ENCODE data around the gene CCNB3. TPM values are rescaled to one million over a fixed set of nuclear protein-coding genes. Genes with fewer than 3 reads are reported as not detected.

CCNB3 gene, protein sequence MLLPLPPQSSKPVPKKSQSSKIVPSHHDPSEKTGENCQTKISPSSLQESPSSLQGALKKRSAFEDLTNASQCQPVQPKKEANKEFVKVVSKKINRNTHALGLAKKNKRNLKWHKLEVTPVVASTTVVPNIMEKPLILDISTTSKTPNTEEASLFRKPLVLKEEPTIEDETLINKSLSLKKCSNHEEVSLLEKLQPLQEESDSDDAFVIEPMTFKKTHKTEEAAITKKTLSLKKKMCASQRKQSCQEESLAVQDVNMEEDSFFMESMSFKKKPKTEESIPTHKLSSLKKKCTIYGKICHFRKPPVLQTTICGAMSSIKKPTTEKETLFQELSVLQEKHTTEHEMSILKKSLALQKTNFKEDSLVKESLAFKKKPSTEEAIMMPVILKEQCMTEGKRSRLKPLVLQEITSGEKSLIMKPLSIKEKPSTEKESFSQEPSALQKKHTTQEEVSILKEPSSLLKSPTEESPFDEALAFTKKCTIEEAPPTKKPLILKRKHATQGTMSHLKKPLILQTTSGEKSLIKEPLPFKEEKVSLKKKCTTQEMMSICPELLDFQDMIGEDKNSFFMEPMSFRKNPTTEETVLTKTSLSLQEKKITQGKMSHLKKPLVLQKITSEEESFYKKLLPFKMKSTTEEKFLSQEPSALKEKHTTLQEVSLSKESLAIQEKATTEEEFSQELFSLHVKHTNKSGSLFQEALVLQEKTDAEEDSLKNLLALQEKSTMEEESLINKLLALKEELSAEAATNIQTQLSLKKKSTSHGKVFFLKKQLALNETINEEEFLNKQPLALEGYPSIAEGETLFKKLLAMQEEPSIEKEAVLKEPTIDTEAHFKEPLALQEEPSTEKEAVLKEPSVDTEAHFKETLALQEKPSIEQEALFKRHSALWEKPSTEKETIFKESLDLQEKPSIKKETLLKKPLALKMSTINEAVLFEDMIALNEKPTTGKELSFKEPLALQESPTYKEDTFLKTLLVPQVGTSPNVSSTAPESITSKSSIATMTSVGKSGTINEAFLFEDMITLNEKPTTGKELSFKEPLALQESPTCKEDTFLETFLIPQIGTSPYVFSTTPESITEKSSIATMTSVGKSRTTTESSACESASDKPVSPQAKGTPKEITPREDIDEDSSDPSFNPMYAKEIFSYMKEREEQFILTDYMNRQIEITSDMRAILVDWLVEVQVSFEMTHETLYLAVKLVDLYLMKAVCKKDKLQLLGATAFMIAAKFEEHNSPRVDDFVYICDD (N-terminal part only)
- total RNA-seq: 0.55 and 1.3 TPM in 2 replicates

DNA sequence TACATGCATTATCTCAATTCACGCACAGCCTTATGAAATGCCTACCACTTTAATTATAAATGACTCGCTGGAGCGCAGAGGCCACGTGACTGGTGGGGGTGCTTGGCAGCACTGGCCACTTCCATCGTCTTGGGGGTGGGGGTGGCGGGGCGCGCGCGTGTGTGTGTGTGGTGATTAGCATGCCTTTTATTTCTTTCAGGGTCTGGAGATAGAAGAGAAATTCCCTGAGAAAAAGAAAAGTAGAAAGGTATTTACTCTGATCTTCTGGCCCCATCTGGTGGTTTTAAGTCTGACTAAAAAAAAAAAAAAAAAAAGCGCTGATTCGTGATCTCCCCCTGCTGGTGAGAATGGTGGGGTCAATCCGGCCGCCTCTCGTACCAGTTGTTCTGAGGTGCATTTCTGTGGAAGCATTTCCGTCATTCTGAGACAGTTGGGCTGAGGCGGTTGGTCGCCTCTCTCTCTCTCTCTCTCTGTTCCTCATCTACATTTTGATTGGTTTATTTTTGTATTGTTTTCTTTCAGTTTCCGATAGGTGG is at the start of gene CCNB3:
TSS of gene CCNB3 (plus strand) at position 402 of the 536 bp plus-strand sequence. CDS start 80,399 bp downstream, outside the sequence.
- DNase-seq (ENCODE audit: low spot score): peak; percentile 66
- Mint-ChIP-seq H3K27ac (peak within 1 kb of the TSS; percentile 83), H3K36me3 (ENCODE audit: low read depth) (no peaks in the 10 kb centered on the region), H3K4me3 (ENCODE audit: low read depth) (peak within 1 kb of the TSS; percentile 78), H3K27me3 (ENCODE audit: low read depth) (no peaks in the 10 kb centered on the region), H3K9me3 (no peaks in the 10 kb centered on the region), H3K4me1 (ENCODE audit: low read depth) (peaks cover 11% of the 10 kb centered on the region)
- intact Hi-C loops (cut with micrococcal nuclease): loop anchor here (1.0 to 5.0 kb wide), 2 partner anchors 37 to 325 kb away; partner anchors contain the start of gene USP27X

DNA sequence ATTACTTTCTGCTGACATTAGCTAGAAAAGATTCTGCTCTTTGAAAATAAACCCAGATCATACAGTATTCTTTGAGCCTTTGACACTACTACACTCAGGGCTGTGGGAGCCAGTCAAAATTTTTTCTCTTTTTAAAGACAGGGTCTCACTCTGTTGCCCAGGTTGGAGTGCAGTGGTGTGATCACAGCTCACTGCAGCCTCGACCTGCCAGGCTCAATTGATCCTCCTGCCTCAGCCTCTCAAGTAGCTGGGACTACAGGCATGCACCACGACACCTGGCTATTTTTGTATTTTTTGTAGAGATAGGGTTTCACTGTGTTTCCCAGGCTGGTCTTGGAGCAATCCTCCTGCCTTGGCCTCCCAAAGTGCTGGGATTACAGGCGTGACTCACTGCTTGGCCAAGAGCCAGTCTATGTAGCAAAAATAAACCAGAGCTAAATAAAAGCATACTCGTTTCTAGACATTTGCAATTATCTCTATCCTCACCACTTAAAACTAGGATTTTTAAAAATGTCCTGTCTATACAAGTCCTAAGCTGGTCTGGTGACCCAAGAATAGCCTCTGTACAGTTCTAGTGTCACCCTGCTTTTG is 46.9 kb upstream of the CCNB3 start:
- Mint-ChIP-seq H3K36me3 (ENCODE audit: low read depth) (no peaks in the 10 kb centered on the region), H3K4me3 (ENCODE audit: low read depth) (no peak overlapping the region), H3K27me3 (ENCODE audit: low read depth) (peaks cover 8% of the 10 kb centered on the region), H3K27ac (no peak overlapping the region), H3K9me3 (no peaks in the 10 kb centered on the region), H3K4me1 (ENCODE audit: low read depth) (no peaks in the 10 kb centered on the region)
- no peak for DNase-seq (ENCODE audit: low spot score)
- intact Hi-C loops (cut with micrococcal nuclease): no loop called here

DNA sequence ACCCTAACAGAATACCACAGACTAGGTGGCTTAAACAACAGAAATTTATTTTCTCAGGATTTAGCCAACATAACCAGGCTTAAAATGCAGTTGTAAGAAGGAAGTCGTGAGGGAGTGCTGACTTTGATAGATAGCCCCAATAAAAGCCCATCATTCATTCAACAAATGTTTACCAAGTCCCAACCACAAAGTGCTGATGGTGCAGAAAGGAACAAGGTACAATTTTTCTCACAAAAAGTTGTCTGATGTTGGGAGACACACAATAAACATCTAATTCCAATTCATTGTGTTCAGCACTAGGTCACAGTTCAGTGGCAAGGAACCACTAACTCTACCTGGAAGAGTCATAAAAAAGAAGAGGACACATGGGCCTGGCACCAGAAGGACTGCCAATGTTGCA is 46.0 kb upstream of the CCNB3 start:
- no peak overlapping the region for H3K4me3 Mint-ChIP-seq (ENCODE audit: low read depth)
- no peak for DNase-seq (ENCODE audit: low spot score)
- peaks cover 7% of the 10 kb centered on the region for H3K27me3 Mint-ChIP-seq (ENCODE audit: low read depth)
- intact Hi-C loops (cut with micrococcal nuclease): no loop called here
- H3K4me1 Mint-ChIP-seq (ENCODE audit: low read depth): no peaks in the 10 kb centered on the region
- no peaks in the 10 kb centered on the region for H3K9me3 Mint-ChIP-seq
- no peak overlapping the region for H3K27ac Mint-ChIP-seq
- H3K36me3 Mint-ChIP-seq (ENCODE audit: low read depth): no peaks in the 10 kb centered on the region

DNA sequence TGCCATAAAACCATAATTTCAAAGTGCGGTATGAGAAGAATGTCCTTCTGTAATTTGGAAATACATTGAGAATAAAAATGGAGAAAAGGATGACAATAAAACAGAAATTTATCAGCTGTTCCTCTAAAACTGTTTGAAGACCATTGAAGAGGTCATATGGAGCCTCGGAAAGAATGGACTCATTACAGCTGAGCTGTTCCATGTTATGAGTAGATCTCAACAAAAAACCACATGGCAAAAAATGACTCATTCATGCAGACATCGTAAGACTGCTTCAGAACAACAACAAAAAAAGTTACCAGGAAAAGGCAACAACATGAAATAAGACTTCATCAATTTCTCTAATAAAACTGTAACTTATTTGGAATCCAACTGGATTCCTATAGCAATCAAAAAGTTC is 43.4 kb upstream of the CCNB3 start:
- Mint-ChIP-seq H3K4me1 (ENCODE audit: low read depth) (no peaks in the 10 kb centered on the region), H3K36me3 (ENCODE audit: low read depth) (no peaks in the 10 kb centered on the region), H3K9me3 (no peaks in the 10 kb centered on the region), H3K27ac (no peak overlapping the region), H3K4me3 (ENCODE audit: low read depth) (no peak overlapping the region), H3K27me3 (ENCODE audit: low read depth) (no peaks in the 10 kb centered on the region)
- intact Hi-C loops (cut with micrococcal nuclease): no loop called here
- DNase-seq (ENCODE audit: low spot score): no peak

DNA sequence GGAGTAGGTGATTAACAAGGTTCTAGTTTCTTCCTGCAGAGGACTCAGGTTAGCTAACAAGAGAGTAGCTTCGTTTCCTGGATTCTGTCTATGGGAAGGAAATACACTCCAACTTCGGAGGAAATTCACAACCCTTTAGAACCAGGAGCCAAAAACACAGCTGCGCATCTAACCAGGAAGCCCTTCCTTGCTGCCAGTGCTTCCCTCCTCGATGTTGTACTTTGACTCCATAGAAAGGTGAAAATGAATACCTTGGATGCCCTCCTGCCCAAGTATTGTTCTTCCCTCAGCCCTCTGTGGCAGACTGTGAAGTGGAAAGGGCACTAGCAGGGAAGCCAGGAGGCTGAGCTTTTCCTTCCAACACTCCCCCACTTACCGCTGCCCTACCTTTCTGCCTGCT is 38.8 kb upstream of the CCNB3 start:
- Mint-ChIP-seq H3K9me3 (no peaks in the 10 kb centered on the region), H3K4me1 (ENCODE audit: low read depth) (peaks cover 13% of the 10 kb centered on the region), H3K36me3 (ENCODE audit: low read depth) (no peaks in the 10 kb centered on the region), H3K27me3 (ENCODE audit: low read depth) (no peaks in the 10 kb centered on the region), H3K4me3 (ENCODE audit: low read depth) (no peak overlapping the region), H3K27ac (no peak overlapping the region)
- intact Hi-C loops (cut with micrococcal nuclease): loop anchor here (5.0 kb wide), 1 partner anchor 37 kb away; the partner anchor contains the start of genes AKAP4 and CCNB3
- DNase-seq (ENCODE audit: low spot score): no peak

DNA sequence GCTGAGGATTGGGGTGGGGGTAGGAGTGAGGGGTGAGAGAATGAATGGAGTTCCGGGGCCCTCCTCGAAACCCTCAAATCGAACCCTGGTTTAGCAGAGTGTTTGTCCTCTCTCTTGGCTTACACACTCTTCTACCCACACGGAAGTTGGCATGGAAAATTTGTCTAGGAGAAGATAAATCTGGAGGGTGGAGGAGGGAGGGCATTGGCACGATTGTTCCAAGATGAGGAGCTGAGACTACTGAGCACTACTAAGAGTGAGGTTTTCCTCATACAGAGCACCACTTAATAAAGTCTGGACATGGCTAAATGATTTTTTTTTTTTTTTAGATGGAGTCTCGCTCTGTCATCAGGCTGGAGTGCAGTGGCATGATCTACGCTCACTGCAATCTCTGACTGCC is 37.2 kb upstream of the CCNB3 start:
- Mint-ChIP-seq H3K4me3 (ENCODE audit: low read depth) (no peak overlapping the region), H3K4me1 (ENCODE audit: low read depth) (peaks cover 13% of the 10 kb centered on the region), H3K27ac (no peak overlapping the region), H3K36me3 (ENCODE audit: low read depth) (no peaks in the 10 kb centered on the region), H3K9me3 (no peaks in the 10 kb centered on the region), H3K27me3 (ENCODE audit: low read depth) (no peaks in the 10 kb centered on the region)
- intact Hi-C loops (cut with micrococcal nuclease): loop anchor here (5.0 kb wide), 1 partner anchor 35 kb away; the partner anchor contains the start of genes AKAP4 and CCNB3
- DNase-seq (ENCODE audit: low spot score): no peak

DNA sequence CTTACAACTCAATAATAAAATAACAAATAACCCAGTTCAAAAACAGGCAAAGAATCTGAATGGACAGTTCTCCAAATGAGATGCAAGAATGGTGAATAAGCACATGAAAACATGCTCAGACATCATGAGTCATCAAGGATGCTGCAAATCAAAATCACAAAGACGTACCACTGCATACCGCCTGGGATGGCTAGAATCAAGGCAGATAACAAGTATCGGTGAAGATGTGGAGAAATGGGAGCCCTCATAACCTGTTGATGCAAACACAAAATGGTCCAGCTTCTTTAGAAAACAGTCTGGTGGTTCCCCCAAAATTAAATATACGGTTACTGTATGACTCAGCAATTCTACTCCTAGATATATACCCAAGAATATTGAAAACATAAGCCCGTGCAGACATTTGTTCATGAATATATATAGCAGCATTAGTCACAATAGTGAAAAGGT is 36.3 kb upstream of the CCNB3 start:
- H3K4me3 Mint-ChIP-seq (ENCODE audit: low read depth): no peak overlapping the region
- H3K36me3 Mint-ChIP-seq (ENCODE audit: low read depth): no peaks in the 10 kb centered on the region
- H3K27me3 Mint-ChIP-seq (ENCODE audit: low read depth): no peaks in the 10 kb centered on the region
- H3K4me1 Mint-ChIP-seq (ENCODE audit: low read depth): peaks cover 13% of the 10 kb centered on the region
- no peak for DNase-seq (ENCODE audit: low spot score)
- intact Hi-C loops (cut with micrococcal nuclease): loop anchor here (5.0 kb wide), 1 partner anchor 34 kb away; the partner anchor contains the start of genes AKAP4 and CCNB3
- H3K27ac Mint-ChIP-seq: peak overlapping the region; percentile 52
- no peaks in the 10 kb centered on the region for H3K9me3 Mint-ChIP-seq

DNA sequence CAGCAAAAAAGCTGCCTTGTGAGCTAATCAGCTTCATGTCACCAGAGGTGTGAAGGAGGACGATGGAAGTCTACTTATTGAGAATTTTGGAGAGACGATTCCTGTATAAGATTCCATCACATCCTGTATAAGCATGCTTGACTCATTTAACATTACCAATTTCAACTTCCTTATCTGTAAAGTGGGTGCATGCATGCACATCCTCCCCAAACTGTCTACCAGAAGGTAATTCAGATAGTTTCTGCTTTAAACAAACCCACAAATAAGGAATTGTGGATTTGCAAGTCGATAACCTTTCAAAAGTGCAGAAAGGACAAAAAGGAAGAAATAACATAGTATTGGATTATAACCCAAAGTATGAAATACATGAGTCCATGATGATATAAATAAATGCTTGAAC is 34.8 kb upstream of the CCNB3 start:
- Mint-ChIP-seq H3K27me3 (ENCODE audit: low read depth) (peaks cover 2% of the 10 kb centered on the region), H3K27ac (peak overlapping the region; percentile 22), H3K4me1 (ENCODE audit: low read depth) (peaks cover 13% of the 10 kb centered on the region), H3K36me3 (ENCODE audit: low read depth) (no peaks in the 10 kb centered on the region), H3K9me3 (no peaks in the 10 kb centered on the region), H3K4me3 (ENCODE audit: low read depth) (no peak overlapping the region)
- intact Hi-C loops (cut with micrococcal nuclease): loop anchor here (5.0 kb wide), 1 partner anchor 33 kb away; the partner anchor contains the start of genes AKAP4 and CCNB3
- DNase-seq (ENCODE audit: low spot score): no peak

DNA sequence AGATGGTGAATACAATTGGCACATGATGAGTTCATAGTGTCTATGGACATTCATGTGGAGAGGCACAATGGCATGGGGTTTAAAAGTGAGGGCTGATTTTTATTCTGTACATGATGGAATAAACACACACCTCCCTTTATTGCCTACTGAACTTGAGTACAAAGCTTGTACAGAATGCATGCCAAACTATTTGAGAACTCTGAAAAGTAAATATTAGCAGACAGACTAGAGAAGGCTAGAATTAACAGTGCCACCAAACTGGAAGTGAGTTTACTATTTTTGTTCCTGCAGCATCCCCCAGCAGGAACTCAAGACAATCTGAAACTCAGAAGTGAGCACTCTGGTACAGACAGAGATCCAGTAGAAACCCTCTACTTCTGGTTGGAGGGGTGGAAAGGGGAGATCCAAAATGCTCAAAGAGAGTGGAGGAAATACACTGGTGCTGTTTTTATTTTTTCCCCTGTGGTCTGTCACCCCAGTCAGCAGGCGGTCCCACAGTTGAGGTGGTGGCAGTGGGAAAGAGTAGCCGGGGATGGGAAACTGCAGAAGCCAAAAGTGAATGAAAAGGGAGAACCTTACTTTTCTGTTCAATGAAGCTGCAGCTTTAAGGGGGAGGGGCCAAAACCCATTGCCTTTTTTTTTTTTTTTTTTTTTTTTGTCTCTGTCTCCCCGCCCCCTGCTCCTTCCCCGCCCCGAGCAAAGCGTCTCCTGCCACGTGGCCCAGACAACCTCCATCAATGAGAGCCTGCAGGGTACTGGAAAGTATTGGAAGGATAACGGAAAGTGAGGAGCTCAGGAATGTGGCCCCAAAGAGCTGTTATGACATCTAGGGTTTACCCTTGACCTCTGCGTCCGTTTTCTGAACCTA is 24.3 kb upstream of the CCNB3 start:
- no peaks in the 10 kb centered on the region for H3K27me3 Mint-ChIP-seq (ENCODE audit: low read depth)
- H3K4me1 Mint-ChIP-seq (ENCODE audit: low read depth): no peaks in the 10 kb centered on the region
- intact Hi-C loops (cut with micrococcal nuclease): no loop called here
- no peaks in the 10 kb centered on the region for H3K9me3 Mint-ChIP-seq
- H3K36me3 Mint-ChIP-seq (ENCODE audit: low read depth): no peaks in the 10 kb centered on the region
- H3K27ac Mint-ChIP-seq: no peak overlapping the region
- H3K4me3 Mint-ChIP-seq (ENCODE audit: low read depth): no peak overlapping the region
- no peak for DNase-seq (ENCODE audit: low spot score)

DNA sequence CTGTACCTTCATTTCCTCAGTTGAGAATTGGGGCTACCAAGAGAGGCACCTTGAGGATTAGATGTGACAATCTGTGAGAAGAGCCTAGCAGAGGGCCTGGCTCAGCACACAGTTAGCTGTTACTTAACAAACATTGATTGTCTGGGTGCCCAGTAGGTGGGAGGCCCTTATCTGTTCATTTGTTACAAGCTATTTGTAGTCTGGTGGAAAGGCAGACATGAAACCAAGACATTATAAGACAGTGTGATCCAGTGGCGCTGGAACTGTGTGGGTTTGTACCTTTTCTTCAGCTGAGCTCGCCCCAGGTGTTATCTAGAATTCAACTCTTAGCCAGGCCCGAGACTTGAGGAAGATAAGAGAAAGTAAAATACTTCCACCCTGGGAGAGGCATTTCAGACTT is 20.7 kb upstream of the CCNB3 start:
- no peaks in the 10 kb centered on the region for H3K4me1 Mint-ChIP-seq (ENCODE audit: low read depth)

DNA sequence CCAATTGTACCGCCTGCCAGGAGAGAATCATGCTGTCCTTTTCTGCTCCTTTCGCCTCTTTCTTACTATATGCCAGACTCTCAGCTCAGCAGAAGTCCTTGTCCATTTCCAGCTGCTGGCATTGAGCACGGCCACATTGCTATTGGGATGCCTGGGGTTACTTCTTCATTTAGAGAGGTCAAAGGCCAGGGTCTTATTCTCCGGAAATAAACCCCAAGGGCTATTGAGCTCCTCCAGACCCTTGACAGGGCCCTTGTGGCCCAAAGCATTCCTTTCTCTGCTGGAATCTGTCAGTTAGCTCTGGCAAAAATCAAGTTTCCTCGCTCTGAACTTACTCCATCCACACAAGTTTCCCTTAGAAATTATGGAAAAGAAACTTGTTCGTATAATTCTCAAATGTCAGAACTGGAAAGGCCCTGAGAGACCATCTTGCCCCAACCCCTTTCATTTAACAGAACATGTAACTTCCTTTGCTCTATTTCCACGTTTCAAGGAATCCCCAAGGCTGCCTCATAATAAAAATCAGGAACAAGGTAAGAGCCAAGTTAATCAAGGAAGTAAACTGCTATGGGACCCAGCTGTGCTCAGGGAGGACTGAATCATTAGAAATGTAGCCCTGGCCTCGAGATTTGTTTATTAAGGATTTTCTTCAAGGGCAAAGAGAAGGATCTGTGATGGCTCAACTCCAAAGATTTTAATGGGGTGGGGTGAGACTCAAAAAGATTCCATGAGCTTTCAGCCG is 15.5 kb upstream of the CCNB3 start:
- no peaks in the 10 kb centered on the region for H3K4me1 Mint-ChIP-seq (ENCODE audit: low read depth)
- H3K36me3 Mint-ChIP-seq (ENCODE audit: low read depth): no peaks in the 10 kb centered on the region
- H3K27me3 Mint-ChIP-seq (ENCODE audit: low read depth): peaks cover 4% of the 10 kb centered on the region
- H3K9me3 Mint-ChIP-seq: no peaks in the 10 kb centered on the region
- no peak overlapping the region for H3K4me3 Mint-ChIP-seq (ENCODE audit: low read depth)
- intact Hi-C loops (cut with micrococcal nuclease): no loop called here
- DNase-seq (ENCODE audit: low spot score): no peak
- H3K27ac Mint-ChIP-seq: no peak overlapping the region

More for the DNA sequence above, 20.7 kb upstream of the CCNB3 start:
- Mint-ChIP-seq H3K36me3 (ENCODE audit: low read depth) (no peaks in the 10 kb centered on the region), H3K27ac (no peak overlapping the region), H3K4me3 (ENCODE audit: low read depth) (no peak overlapping the region), H3K9me3 (no peaks in the 10 kb centered on the region), H3K27me3 (ENCODE audit: low read depth) (peaks cover 4% of the 10 kb centered on the region)
- intact Hi-C loops (cut with micrococcal nuclease): no loop called here
- no peak for DNase-seq (ENCODE audit: low spot score)

All from activated T-helper 2 cell treated with anti-CD3 and anti-CD28 coated beads, Interferon-gamma antibody, Interleukin-2, Interleukin-4, amounts not matched to agents 10 μg/mL and 5 μg/mL and 100 μg/mL, durations not matched to agents 14 hours and 24 hours and 36 hours (primary cell).